Measurements from ENCODE around the gene PKMYT1.

PKMYT1 gene

DNA sequence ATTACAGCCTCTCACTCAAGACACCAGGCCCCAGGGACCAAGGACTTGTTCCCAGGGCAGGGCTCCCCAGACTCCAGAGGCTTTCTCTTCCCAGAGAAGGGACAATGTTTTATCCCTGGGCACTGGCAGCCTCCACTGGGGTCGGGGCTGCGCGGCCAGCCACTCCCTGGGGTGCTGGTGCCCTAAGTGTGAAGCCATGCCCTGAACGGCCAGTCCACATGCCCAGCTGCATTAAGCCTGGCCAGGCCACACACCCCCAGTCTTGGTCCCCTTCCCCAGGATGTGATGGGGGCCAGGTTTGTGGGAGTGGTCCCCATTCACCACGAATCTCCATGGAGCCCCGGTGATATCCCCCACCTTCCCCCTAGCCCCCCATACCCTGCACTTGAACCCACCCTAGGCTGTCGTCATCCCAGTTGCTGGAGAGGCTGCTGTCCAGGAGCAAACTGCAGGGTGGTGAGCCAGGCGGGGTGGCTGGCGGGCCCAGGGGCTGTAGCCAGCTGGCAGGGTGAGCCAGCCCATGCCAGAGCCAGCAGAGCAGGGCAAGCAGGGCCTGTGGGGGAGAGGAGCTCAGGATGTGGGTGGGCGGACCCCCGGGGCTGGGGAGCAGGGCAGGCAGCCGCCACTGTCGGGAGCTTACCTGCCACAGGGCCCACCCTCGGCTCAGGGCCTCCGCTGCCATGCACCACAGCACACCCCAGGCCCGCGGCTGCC lies 6.5 kb downstream of the PKMYT1 start:
- DNase-seq (ENCODE audit: low read depth, low spot score) = no peak

DNA sequence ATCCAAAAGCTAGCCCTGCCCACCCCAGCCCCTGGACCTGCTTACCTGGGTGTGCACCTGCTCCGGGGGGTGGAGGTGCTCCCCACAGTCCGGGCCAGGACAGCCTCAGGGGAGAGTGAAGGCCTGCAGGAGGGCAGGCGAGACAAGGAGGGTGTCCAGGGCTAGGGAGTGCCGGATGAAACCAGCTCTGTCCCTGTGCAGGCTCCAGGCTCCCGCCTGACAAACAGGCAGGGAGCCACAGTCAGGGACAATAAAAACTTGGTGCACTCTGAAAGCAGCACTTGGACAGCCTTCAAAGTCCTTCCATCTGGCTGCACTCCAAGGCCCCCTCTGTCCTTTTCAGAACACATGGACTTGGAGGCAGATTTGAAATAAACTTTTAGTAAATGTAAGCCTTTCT lies 7.2 kb downstream of the PKMYT1 start:
- DNase-seq (ENCODE audit: low read depth, low spot score) = no peak

DNA sequence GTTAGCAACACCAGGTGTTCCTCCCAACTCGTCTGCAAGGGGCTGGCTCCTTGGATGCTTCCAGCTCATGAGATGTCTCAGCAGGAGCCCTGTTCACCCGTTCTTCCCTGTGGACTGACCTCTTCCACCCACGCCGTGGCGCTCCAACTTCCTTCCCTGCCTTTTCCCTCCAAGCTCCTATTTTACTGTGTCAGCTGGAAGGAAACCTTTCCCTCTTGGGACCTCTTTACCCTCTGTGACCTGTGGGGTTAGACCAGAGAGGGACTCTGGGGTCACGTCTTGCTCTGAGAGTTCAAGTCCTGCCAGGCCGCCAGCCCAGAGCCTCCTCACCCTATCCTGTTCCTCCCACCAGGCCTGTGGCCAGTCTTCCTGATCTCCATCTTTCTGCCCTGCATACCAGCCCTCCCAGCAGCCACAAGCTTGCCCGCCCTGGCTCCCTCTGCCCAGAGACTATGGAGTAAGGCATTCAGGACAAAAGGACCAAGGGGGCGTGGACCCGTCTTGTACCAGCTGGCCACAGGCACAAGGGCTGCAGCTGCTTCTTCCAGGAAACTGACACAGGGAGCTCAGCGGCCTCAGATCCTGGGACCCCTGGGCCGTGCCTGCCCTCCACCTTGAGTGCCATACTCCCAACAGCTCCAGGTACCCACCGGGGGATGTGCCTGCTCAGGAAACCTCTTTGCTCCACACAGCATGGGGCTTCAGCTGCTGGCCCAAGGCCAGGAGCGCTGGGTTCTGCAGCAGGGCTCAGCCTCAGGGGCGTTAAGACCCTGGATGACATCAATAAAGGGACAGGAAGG lies 8.1 kb downstream of the PKMYT1 start:
- no peak for DNase-seq (ENCODE audit: low read depth, low spot score)

DNA sequence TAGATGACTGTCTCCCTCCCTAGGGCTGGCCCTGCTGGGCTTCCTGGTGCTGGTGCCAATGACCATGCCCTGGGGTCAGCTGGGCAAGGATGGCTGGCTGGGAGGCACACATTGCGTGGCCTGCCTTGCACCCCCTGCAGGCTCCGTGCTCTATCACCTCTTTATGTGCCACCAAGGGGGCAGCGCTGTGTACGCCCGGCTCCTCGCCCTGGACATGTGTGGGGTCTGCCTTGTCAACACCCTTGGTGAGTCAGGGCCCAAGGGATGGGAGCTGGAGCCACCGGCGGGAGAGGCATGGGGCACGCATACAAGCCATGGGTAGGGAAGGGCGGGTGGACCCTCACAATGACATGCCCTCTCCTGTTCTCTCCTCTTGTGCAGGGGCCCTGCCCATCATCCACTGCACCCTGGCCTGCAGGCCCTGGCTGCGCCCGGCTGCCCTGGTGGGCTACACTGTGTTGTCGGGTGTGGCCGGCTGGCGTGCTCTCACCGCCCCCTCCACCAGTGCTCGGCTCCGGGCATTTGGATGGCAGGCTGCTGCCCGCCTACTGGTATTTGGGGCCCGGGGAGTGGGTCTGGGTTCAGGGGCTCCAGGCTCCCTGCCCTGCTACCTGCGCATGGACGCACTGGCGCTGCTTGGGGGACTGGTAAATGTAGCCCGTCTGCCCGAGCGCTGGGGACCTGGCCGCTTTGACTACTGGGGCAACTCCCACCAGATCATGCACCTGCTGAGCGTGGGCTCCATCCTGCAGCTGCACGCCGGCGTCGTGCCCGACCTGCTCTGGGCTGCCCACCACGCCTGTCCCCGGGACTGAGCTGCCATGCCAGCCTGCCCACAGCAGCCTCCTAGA lies 8.9 kb downstream of the PKMYT1 start:
- no peak for DNase-seq (ENCODE audit: low read depth, low spot score)

DNA sequence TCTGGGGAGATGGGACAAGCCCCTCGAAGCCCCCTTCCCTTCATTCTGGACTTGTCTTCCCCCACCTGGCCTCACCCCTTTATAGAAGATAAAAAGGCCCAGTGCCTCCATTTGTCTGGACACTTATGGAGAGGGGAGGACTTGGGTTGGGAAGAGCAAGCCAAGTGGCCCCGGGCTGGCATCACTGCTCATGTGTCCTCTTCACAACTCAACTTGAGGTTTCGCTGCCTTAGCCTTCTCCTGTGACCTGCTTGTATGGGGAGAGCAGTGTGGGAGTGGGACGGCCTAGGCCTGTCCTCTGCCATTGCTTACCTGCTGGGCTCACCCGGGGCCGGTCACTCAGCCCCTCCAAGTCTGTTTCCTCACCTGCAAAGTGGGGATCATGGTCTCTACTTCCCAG lies 9.7 kb downstream of the PKMYT1 start:
- no peak for DNase-seq (ENCODE audit: low read depth, low spot score)

DNA sequence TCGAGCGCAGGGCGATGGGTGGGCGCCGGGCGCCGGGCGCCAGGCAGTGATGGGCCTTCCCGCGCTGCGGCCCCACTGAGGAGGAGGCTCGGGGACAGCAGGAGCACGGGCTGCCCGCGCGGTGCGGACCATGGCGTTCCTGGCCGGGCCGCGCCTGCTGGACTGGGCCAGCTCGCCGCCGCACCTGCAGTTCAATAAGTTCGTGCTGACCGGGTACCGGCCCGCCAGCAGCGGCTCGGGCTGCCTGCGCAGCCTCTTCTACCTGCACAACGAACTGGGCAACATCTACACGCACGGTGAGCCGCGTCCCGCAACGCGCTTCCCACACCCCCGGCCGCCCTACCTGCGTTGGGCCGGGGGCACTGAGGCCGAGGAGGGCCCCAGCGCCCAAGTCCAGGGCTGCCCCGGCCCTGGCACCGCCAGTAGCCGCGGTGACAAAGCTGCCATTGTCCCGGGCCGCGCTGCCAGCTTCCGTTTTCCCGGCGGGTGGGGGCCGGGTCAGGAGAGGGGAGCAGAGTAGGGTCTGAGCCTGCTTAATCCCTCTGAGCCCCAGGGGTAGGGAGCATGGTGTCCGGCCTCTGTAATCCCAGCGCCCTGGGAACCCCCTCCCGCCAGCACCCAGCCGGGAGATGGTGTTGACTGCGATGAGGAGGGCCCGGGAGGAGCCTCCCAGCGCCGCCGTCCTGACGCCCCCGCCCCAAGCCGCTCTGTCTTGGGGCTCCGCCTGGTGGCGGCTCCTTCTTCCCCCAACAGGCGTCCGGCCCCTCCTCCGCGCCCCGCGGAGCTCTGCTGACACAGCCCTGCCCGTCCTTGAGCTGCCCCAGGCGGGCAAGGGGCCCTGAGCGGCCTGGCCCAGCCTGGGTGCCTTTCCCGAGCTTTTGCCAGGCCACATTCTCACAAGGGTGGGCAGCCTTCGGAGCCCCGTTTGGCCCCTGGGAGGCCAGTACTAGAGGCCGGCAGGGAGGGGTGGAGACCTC lies 10.4 kb downstream of the PKMYT1 start:
- no peak for DNase-seq (ENCODE audit: low read depth, low spot score)

DNA sequence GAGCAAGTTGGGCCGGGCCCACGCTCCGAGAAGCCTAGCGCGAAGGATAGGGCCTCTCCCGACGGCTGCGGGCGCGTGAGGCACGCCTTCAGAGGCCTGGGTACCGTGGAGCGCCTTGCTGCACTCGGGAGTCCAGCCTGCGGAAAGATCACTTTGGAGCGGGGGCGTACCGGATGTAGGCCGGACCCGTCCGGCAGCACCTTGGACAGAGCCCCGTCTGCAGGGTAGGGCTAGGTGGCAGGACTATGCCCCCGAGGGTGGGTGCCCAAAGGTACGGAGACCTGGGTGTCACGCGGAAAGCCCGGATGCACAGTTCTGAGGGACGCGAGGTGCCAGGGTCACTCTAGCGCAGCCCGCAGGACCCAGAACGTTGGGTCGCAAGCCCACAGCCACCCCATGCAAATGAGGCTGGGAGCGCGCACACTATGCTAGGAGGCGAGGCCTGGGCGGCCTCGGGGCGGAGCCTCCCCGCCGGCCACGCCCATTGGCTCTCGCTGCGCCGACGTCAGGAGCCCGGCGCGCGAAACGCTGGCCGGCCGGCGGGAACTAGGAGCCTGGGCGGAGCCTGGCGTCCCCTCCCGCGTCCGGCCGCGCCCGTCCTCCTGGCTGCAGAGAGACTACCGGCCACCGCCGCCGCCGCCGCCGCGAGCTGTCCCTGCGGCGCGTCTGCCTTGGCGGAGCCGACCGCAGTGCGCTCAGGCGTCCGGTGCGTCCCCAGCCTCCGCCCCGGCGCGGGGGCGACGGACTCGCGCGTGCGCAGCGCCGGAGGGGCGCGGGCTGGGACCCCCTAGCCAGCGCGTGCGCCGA lies 11.3 kb downstream of the PKMYT1 start, which contains the start of gene PAQR4:
PAQR4 (plus strand) TSS at position 611 of the 807 bp plus-strand sequence. CDS start 327 bp downstream, outside the sequence.
- DNase-seq (ENCODE audit: low read depth, low spot score) = no peak

DNA sequence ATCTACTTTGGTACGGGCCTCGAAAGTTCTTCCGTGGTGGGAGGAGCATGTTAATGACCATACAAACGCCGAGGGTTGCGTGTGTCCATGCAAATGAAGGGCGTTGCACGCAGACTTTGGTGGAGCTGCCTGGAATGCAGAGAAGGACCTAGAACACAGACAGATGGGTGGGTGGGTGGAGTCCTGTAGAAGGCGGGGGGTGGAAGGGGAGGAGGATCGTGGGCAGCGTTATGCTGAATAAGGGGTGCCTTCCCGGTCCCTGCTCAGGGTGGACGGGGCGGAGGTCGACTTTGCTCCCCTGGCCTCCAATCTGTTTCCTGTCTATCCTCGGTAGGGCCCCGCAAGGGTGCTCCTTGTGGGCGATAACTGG lies 11.9 kb downstream of the PKMYT1 start:
- no peak for DNase-seq (ENCODE audit: low read depth, low spot score)

DNA sequence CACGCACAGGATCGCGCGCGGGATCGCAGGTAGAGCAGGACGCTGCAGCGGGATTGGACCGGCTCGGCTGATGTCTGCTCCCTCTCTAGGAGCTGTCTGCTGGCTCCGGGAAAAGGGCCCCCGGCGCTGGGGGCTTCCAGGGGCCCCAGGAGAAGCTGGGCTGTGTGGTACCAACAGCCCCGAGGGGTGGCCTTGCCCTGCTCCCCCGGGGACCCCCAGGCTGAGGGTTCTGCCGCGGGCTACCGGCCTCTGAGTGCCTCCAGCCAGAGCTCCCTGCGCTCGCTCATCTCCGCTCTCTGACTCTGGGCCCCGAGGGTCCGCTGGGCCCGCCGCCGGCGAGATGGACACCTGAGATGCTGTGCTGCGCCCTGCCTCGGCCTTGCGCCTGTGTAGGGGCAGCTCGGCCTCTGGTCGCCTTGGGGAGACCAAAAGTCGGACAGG lies 12.5 kb downstream of the PKMYT1 start:
- no peak for DNase-seq (ENCODE audit: low read depth, low spot score)

DNA sequence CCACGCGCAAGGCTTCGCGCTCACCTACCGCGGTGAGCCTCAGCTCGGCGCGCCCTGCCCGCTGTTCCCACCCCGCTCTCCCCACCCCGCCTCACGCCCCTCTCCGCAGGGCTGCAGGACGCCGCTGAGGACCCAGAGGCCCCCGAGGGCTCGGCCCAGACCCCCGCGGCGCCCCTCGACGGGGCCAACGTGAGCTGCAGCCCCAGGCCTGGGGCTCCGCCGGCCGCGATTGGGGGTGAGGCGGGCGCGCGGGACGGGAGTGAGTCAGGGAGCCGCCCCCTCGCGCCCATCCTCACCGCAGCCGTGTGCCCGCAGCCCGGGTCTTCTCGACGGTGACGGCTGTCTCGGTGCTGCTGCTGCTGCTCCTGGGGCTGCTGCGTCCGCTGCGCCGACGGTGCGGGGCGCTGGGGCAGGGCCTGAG lies 13.0 kb downstream of the PKMYT1 start:
- no peak for DNase-seq (ENCODE audit: low read depth, low spot score)

DNA sequence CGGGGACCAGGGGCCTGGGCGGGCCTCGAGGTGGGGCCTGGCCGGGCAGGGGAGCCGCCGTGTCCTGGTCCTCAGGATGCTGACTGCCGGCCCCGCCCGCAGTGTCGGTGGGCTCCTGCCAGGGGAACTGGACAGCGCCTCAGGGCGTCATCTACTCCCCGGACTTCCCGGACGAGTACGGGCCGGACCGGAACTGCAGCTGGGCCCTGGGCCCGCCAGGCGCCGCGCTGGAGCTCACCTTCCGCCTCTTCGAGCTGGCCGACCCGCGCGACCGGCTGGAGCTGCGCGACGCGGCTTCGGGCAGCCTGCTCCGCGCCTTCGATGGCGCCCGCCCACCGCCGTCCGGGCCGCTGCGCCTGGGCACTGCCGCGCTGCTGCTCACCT lies 13.4 kb downstream of the PKMYT1 start:
- DNase-seq (ENCODE audit: low read depth, low spot score) = no peak

DNA sequence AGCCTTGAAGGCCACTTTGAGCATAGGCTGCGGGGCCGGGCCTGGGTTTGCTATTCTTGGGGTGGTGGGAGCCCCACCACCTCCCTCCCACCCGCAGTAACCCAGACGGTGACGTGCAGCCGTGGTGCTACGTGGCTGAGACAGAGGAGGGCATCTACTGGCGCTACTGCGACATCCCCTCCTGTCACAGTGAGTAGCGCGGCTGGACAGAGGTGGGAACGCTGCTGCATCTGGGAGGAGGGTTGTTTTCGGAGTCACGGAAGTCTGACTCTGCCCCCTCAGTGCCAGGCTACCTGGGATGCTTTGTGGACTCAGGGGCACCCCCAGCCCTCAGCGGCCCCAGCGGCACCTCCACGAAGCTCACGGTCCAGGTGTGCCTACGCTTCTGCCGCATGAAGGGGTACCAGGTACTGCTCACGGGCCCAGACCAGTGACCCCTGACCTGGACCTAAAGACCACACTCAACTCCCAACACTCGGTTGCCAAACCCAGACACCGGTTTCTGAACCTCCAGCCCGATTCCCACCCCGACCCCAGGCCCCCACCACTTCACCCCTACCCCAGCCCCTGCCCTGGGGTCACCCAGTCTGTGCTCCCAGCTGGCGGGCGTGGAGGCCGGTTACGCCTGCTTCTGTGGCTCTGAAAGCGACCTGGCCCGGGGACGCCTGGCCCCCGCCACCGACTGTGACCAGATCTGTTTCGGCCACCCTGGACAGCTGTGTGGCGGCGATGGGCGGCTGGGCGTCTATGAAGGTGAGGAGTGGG lies 14.0 kb downstream of the PKMYT1 start:
- no peak for DNase-seq (ENCODE audit: low read depth, low spot score)

DNA sequence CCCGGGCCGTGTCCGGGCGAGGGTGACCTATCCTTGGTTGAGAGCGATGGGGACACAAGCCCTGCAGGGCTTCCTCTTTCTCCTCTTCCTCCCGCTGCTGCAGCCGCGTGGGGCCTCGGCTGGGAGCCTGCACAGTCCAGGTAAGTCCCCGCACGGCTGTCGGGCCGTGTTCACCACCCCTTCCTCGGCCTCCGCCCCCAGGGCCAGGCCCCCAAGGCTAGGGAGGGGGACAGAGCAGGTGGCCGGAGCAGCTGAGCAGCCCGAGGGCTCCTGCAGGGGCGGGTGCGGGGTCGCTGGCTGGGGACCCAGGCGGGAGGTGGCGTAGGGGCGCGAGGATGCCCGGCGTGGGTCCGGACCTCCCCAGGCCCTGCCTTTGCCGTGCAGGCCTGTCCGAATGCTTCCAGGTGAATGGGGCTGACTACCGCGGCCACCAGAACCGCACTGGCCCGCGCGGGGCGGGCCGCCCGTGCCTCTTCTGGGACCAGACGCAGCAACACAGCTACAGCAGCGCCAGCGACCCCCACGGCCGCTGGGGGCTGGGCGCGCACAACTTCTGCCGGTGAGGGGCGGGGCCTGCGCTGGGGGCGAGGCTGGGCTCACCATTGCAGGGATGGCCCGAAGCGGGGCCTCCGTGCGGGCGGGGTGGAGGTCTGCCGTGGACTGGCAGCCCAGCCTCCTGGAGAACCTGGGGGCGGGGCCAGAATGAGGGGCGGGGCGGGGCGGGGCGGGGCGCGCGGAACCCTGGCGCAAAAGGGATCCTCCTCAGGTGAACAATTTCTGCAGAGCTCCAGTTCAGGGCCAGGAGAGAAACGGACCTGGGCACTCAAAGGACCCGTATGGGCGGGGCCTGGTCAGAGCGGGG lies 15.5 kb downstream of the PKMYT1 start:
- no peak for DNase-seq (ENCODE audit: low read depth, low spot score)

DNA sequence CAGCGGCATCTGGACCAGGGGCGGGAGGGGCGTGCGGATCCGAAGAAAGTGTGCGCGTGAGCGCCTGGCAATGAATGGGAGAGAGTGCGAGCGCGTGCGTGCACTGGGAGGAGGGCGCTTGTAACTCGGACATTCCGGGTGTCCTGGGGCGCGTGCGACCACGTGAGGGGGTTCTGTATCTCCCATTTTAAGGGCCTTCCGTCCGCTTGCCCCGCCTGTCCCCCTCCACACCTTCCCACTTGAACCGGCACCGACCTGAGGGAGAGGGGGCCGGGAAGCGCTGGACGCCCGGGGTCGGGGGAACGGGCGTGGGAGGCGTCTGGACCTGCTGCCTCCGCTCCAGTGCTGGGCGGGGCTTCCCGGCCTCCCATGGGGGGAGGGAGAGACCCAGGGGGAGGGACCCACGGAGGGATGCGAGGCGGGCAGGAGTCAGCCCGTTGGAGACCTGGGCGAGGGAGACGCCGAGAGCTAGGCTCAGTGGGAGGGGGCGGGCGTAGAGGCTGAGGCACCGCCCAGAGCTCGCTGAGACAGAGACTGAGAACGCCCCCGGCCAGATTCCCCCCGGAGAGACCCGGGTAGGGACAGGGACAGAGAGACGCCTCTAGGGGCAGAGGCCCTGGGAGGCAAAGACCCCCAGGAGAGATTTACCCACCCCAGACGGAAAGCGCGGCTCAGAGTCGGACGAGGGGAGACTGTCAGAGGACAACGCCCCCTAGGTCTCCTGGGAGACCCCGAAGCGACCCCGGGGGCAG lies 16.3 kb downstream of the PKMYT1 start, which contains the start of gene KREMEN2:
KREMEN2 (plus strand) TSS at position 553 of the 752 bp plus-strand sequence. CDS start 246 bp downstream, outside the sequence.
- no peak for DNase-seq (ENCODE audit: low read depth, low spot score)

DNA sequence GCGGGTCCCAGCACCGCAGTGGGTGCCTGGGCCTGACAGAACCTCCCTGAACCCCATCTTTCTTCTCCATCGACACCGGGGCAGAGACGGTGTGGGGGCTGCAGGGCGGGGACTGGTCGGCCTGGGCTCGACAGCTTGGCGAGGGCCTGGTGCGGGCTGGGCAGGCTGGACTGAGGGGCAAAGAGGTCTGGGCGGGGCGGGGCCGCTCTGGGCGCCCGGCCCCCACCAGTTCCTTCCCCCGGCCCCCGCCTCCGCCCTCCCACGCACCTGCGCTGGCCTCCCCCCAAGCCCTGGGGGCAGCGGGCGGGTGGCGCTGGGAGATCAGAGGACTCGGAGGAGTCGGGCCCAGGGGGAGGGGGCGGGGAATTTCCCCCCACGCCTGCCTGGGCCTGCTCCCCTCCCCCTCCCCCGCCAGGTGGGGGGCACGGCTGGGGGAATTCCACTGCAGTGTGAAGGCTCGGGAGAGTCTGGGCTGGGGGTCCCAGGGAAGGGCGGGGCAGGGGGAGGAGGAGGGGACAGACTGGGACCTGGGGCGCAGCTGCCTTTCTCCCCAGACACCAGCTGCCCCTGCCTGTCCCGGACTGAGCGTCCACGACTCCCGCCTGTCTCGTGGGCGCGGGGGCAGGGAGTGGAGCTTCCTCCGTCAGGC lies 17.0 kb downstream of the PKMYT1 start:
- DNase-seq (ENCODE audit: low read depth, low spot score) = no peak

DNA sequence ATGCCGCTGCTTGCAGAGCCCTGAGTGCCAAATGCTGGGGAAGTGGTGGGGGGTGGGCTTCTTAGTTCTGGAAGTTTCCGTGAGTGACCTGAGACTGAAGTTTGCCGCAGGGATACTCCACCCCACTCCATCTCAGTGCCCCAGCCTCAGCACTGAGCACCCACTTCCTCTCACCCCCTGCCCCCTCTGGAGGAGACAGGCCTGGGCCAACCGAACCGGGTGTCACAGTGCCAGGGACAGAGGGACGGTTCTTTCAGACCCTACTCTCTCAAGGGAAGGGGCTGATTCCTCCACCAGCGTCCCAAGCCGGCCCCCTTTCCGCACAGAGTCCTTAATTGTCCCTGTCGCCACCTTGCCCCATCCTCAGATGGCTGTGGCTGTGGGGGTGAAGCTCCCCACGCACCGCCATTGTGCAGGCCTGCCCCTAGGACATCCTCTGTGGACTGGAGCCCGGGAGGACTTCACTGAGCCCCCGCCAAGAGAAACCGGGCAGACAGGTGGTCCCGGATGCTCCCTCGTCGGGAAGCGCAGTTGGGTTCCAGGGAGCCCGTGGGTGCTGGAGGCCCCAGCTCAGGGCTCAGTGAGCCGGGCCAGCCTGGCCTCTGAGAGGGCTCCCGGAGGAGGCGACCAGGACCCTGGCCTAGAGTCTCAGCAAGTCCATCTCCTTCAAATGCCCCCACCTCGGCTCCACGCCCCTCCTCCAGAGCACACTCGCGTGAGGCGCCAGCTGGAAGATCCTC lies 17.7 kb downstream of the PKMYT1 start:
- no peak for DNase-seq (ENCODE audit: low read depth, low spot score)
